Activated CD4-positive, alpha-beta T cell treated with anti-CD3 and anti-CD28 coated beads for 36 hours (primary cell): ENCODE results near the gene CDKL1. TPM values are rescaled to one million over a fixed set of nuclear protein-coding genes. Genes with fewer than 3 reads are reported as not detected.

ENCODE experiments used
- ATAC-seq: fragments of 200-7000 bp; cut with Tn5 transposase; one replicate; pipeline ENCODE4 v1.10.0; 2021; ENCODE audit warnings: mild to moderate bottlenecking, moderate library complexity
- CTCF ChIA-PET: fragments of 350-600 bp; sonication (Branson Sonifier 250); formaldehyde crosslinking; loops from one replicate; lab custom pipeline; 2021; ENCODE audit warnings: antibody characterized with exemption; lab: Charles Lee
- POLR2A ChIA-PET: fragments of 350-600 bp; sonication (Branson Sonifier 250); formaldehyde crosslinking; loops from one replicate; lab custom pipeline; 2021; ENCODE audit warnings: antibody characterized with exemption, inconsistent platforms; lab: Charles Lee
- DNase-seq: peaks from one replicate; pipeline ENCODE4 v3.0.0-alpha.2; 2020
- H3K27ac Mint-ChIP-seq: one replicate; pipeline ENCODE4 v1.8.0; 2021; ENCODE audit warnings: mixed read lengths
- H3K27me3 Mint-ChIP-seq: one replicate; pipeline ENCODE4 v1.8.0; 2021; ENCODE audit warnings: mixed read lengths
- H3K36me3 Mint-ChIP-seq: one replicate; pipeline ENCODE4 v1.8.0; 2021; ENCODE audit warnings: low read depth, mixed read lengths
- H3K4me1 Mint-ChIP-seq: one replicate; pipeline ENCODE4 v1.8.0; 2021; ENCODE audit warnings: mixed read lengths
- H3K4me3 Mint-ChIP-seq: one replicate; pipeline ENCODE4 v1.8.0; 2021; ENCODE audit warnings: mild to moderate bottlenecking, moderate library complexity, mixed read lengths
- H3K9me3 Mint-ChIP-seq: one replicate; pipeline ENCODE4 v1.8.0; 2021; ENCODE audit warnings: low read depth, mixed read lengths
- intact Hi-C, 2 experiments: fragments of 100-400 bp; cut with DNase I in 1 of 2; cut with micrococcal nuclease in 1 of 2; formaldehyde crosslinking; loops; one replicate each; pipeline versions ENCODE4 v1.14.2 to v1.15.1; 2022 to 2024; cut with DNase I, micrococcal nuclease
- total RNA-seq, 2 experiments: library from RNA; stranded (reverse); gene quantifications; one replicate each; pipeline ENCODE4 v1.2.3, GENCODE V29; 2021

The CDKL1 gene
- total RNA-seq, 2 experiments from 2014 or later, result 2.9 to 4.4 TPM

GRCh38 chr14:50344116-50344775 is 52.4 kb downstream of the CDKL1 start:
- ChIA-PET CTCF (interaction anchor here (0.6 to 3.2 kb wide), 9 partner anchors 9 to 230 kb away, joined by 3 to 20 read pairs (median 4); partner anchors contain the start of genes DMAC2L and L2HGDH), POLR2A (interaction anchor here (0.6 to 0.8 kb wide), 4 partner anchors 22 to 180 kb away, joined by 4 to 6 read pairs (median 5); no protein-coding TSS in a partner anchor)

GRCh38 chr14:50343434-50343833 is 53.2 kb downstream of the CDKL1 start:
- Mint-ChIP-seq H3K4me3 (no peak overlapping the region), H3K9me3 (no peaks in the 10 kb centered on the region), H3K36me3 (peaks cover 5% of the 10 kb centered on the region), H3K4me1 (peaks cover 30% of the 10 kb centered on the region), H3K27ac (no peak overlapping the region), H3K27me3 (peaks cover 3% of the 10 kb centered on the region)
- POLR2A ChIA-PET, result no interaction called here
- intact Hi-C loops, result loop anchor here (5.0 kb wide), 2 partner anchors 109 to 434 kb away; no protein-coding TSS in a partner anchor
- no peak for DNase-seq
- CTCF ChIA-PET, result interaction anchor here (0.6 to 3.2 kb wide), 7 partner anchors 8 to 432 kb away, joined by 3 to 20 read pairs (median 8); partner anchors contain the start of genes DMAC2L and L2HGDH
- no peak for ATAC-seq

More at GRCh38 chr14:50344116-50344775, 52.4 kb downstream of the CDKL1 start:
- peaks cover 5% of the 10 kb centered on the region for H3K36me3 Mint-ChIP-seq
- peaks cover 30% of the 10 kb centered on the region for H3K4me1 Mint-ChIP-seq
- no peaks in the 10 kb centered on the region for H3K9me3 Mint-ChIP-seq
- ATAC-seq, result peak; percentile 97
- H3K27ac Mint-ChIP-seq, result peak overlapping the region; percentile 60
- intact Hi-C loops, result loop anchor here (1.0 to 5.0 kb wide), 8 partner anchors 19 to 433 kb away; partner anchors contain the start of genes CDKL1 (in 2 of the 2), MAP4K5 (in 2 of the 2) and SOS2 (in 1 of the 2)
- DNase-seq, result peak; percentile 89
- H3K4me3 Mint-ChIP-seq, result peak overlapping the region; percentile 15
- H3K27me3 Mint-ChIP-seq, result peaks cover 3% of the 10 kb centered on the region

- H3K9me3 Mint-ChIP-seq, result no peaks in the 10 kb centered on the region
- ATAC-seq (no peak), DNase-seq (peak; percentile 76)
- peaks cover 3% of the 10 kb centered on the region for H3K27me3 Mint-ChIP-seq
- ChIA-PET POLR2A (no interaction called here), CTCF (interaction anchor here (1.0 to 3.2 kb wide), 6 partner anchors 13 to 433 kb away, joined by 3 to 20 read pairs (median 8); partner anchors contain the start of genes DMAC2L and L2HGDH)
- intact Hi-C loops, result loop anchor here (5.0 kb wide), 2 partner anchors 110 to 435 kb away; no protein-coding TSS in a partner anchor
- H3K27ac Mint-ChIP-seq, result no peak overlapping the region
- H3K36me3 Mint-ChIP-seq, result peaks cover 5% of the 10 kb centered on the region
- H3K4me3 Mint-ChIP-seq, result no peak overlapping the region
- H3K4me1 Mint-ChIP-seq, result peaks cover 30% of the 10 kb centered on the region
These were observed 54.2 kb downstream of the CDKL1 start for GRCh38 chr14:50342221-50343078.

- no peak for DNase-seq
- POLR2A ChIA-PET, result no interaction called here
- intact Hi-C loops, result loop anchor here (5.0 kb wide), 2 partner anchors 111 to 436 kb away; no protein-coding TSS in a partner anchor
These were observed 55.7 kb downstream of the CDKL1 start for GRCh38 chr14:50340963-50341362.

GRCh38 chr14:50340045-50340444 is 56.6 kb downstream of the CDKL1 start:
- no peak overlapping the region for H3K4me3 Mint-ChIP-seq
- H3K27me3 Mint-ChIP-seq, result no peaks in the 10 kb centered on the region
- DNase-seq (no peak), ATAC-seq (no peak)
- POLR2A ChIA-PET, result no interaction called here
- no peak overlapping the region for H3K27ac Mint-ChIP-seq
- CTCF ChIA-PET, result interaction anchor here (1.1 kb wide), 1 partner anchor 23 kb away, joined by 3 read pairs; no protein-coding TSS in a partner anchor
- H3K36me3 Mint-ChIP-seq, result peaks cover 5% of the 10 kb centered on the region
- H3K9me3 Mint-ChIP-seq, result no peaks in the 10 kb centered on the region
- intact Hi-C loops, result loop anchor here (5.0 kb wide), 2 partner anchors 112 to 437 kb away; no protein-coding TSS in a partner anchor
- H3K4me1 Mint-ChIP-seq, result peaks cover 36% of the 10 kb centered on the region

More at GRCh38 chr14:50340963-50341362, 55.7 kb downstream of the CDKL1 start:
- no peak overlapping the region for H3K4me3 Mint-ChIP-seq
- peaks cover 37% of the 10 kb centered on the region for H3K4me1 Mint-ChIP-seq
- H3K9me3 Mint-ChIP-seq, result no peaks in the 10 kb centered on the region
- peaks cover 3% of the 10 kb centered on the region for H3K27me3 Mint-ChIP-seq
- H3K27ac Mint-ChIP-seq, result no peak overlapping the region
- CTCF ChIA-PET, result interaction anchor here (0.5 to 1.1 kb wide), 3 partner anchors 13 to 450 kb away, joined by 3 to 4 read pairs (median 3); no protein-coding TSS in a partner anchor
- peaks cover 5% of the 10 kb centered on the region for H3K36me3 Mint-ChIP-seq
- no peak for ATAC-seq

GRCh38 chr14:50339178-50339804 is 57.4 kb downstream of the CDKL1 start:
- no peak overlapping the region for H3K27ac Mint-ChIP-seq
- no peak overlapping the region for H3K4me3 Mint-ChIP-seq
- H3K4me1 Mint-ChIP-seq, result peaks cover 29% of the 10 kb centered on the region
- peaks cover 2% of the 10 kb centered on the region for H3K36me3 Mint-ChIP-seq
- H3K27me3 Mint-ChIP-seq, result no peaks in the 10 kb centered on the region
- DNase-seq (no peak), ATAC-seq (no peak)
- no peaks in the 10 kb centered on the region for H3K9me3 Mint-ChIP-seq
- POLR2A ChIA-PET, result no interaction called here
- intact Hi-C loops, result no loop called here
- CTCF ChIA-PET, result no interaction called here

- CTCF ChIA-PET, result no interaction called here
- DNase-seq (no peak), ATAC-seq (no peak)
- POLR2A ChIA-PET, result no interaction called here
- no peak overlapping the region for H3K4me3 Mint-ChIP-seq
- H3K4me1 Mint-ChIP-seq, result peaks cover 23% of the 10 kb centered on the region
- H3K27ac Mint-ChIP-seq, result no peak overlapping the region
- peaks cover 2% of the 10 kb centered on the region for H3K36me3 Mint-ChIP-seq
- H3K27me3 Mint-ChIP-seq, result no peaks in the 10 kb centered on the region
- no peaks in the 10 kb centered on the region for H3K9me3 Mint-ChIP-seq
- intact Hi-C loops, result no loop called here
These were observed 58.1 kb downstream of the CDKL1 start for GRCh38 chr14:50338587-50338986.

- ChIA-PET POLR2A (interaction anchor here (0.6 to 0.8 kb wide), 3 partner anchors 15 to 463 kb away, joined by 3 to 5 read pairs (median 3); no protein-coding TSS in a partner anchor), CTCF (interaction anchor here (0.6 to 1.7 kb wide), 6 partner anchors 8 to 786 kb away, joined by 3 to 8 read pairs (median 3); no protein-coding TSS in a partner anchor)
- peak; percentile 68 for ATAC-seq
- peak overlapping the region; percentile 62 for H3K27ac Mint-ChIP-seq
- intact Hi-C loops, result no loop called here
- no peaks in the 10 kb centered on the region for H3K9me3 Mint-ChIP-seq
- H3K4me3 Mint-ChIP-seq, result no peak overlapping the region
- DNase-seq, result peak; percentile 22
- H3K36me3 Mint-ChIP-seq, result peaks cover 2% of the 10 kb centered on the region
- no peaks in the 10 kb centered on the region for H3K27me3 Mint-ChIP-seq
- H3K4me1 Mint-ChIP-seq, result peaks cover 12% of the 10 kb centered on the region
These were observed 60.5 kb downstream of the CDKL1 start for GRCh38 chr14:50335989-50336824.

- DNase-seq (no peak), ATAC-seq (no peak)
- CTCF ChIA-PET, result interaction anchor here (0.8 to 1.7 kb wide), 4 partner anchors 9 to 59 kb away, joined by 3 to 8 read pairs (median 6); no protein-coding TSS in a partner anchor
- POLR2A ChIA-PET, result interaction anchor here (0.7 kb wide), 1 partner anchor 510 kb away, joined by 7 read pairs; no protein-coding TSS in a partner anchor
- Mint-ChIP-seq H3K27me3 (no peaks in the 10 kb centered on the region), H3K4me1 (peaks cover 12% of the 10 kb centered on the region), H3K27ac (no peak overlapping the region), H3K4me3 (no peak overlapping the region), H3K9me3 (no peaks in the 10 kb centered on the region), H3K36me3 (no peaks in the 10 kb centered on the region)
- intact Hi-C loops, result no loop called here
These were observed 61.3 kb downstream of the CDKL1 start for GRCh38 chr14:50335389-50335788.

GRCh38 chr14:50334211-50334610 is 62.5 kb downstream of the CDKL1 start:
- no peak overlapping the region for H3K4me3 Mint-ChIP-seq
- intact Hi-C loops, result no loop called here
- no peak overlapping the region for H3K27ac Mint-ChIP-seq
- peaks cover 12% of the 10 kb centered on the region for H3K4me1 Mint-ChIP-seq
- ATAC-seq (no peak), DNase-seq (no peak)
- no peaks in the 10 kb centered on the region for H3K27me3 Mint-ChIP-seq
- no peaks in the 10 kb centered on the region for H3K36me3 Mint-ChIP-seq
- POLR2A ChIA-PET, result no interaction called here
- no peaks in the 10 kb centered on the region for H3K9me3 Mint-ChIP-seq
- CTCF ChIA-PET, result interaction anchor here (0.9 kb wide), 1 partner anchor 13 kb away, joined by 6 read pairs; no protein-coding TSS in a partner anchor
